GM12892 (cell line): ENCODE results near the gene ABHD4.

ENCODE experiments used
- POLR2A ChIP-seq: IDR thresholded peaks from 2 replicates; pipeline ENCODE4 v1.6.1; 2011; ENCODE audit warnings: low read depth, low read length, control low read depth
- TAF1 ChIP-seq: IDR thresholded peaks from 2 replicates; pipeline ENCODE4 v1.6.1; 2011; ENCODE audit warnings: low read depth, mild to moderate bottlenecking, control low read depth, low read length, borderline replicate concordance

DNA sequence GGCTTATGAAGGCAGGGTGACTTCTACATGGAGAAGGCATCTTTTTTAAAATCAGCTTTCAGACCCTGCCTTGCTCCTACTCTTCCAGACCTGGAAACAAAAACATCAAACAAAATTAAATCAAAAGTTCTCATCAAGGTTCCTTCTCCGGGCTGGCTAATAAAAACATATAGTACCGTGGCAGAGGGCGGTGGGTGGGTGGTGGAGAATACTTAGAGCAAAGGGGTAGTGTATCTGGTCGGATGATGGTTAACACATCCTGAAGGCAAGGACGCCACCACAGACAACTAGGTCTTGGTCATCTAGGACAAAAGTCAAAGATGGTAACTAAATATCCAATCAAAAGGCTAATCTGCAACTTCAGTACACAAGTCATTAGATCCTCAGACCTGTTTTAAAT is 10.9 kb upstream of the ABHD4 start:
- TF ChIP-seq POLR2A (no peak), TAF1 (no peak)
